Gastrocnemius medialis (tissue), 4 donors: ENCODE results near the gene EEF1G. TPM values are rescaled to one million over a fixed set of nuclear protein-coding genes. Genes with fewer than 3 reads are reported as not detected.
A peak's percentile ranks its signal among the peaks of the same experiment; 100 is the strongest.
"Not testable (repeated sequence)": the region's sequence is repeated elsewhere in the genome, so short reads cannot be mapped to it uniquely, and the experiment has no call there.

Experiments used
- ATAC-seq, 2 donors: fragments of 150-250 bp; one replicate each; pipeline ENCODE4 v1.9.1; 2016
- DNase-seq, 2 donors: peaks; one replicate each; pipeline ENCODE4 v3.0.0-alpha.2; 2019
- H3K27ac ChIP-seq, 4 donors: fragments of 200-600 bp; sonication (generic); 1 replicate in 1 of 4; 2 replicates in 3 of 4; pipeline ENCODE4 v1.5.1; 2016 to 2018; ENCODE audit warnings: mild to moderate bottlenecking in 2 of 4, moderate library complexity in 1 of 4
- H3K27me3 ChIP-seq, 3 donors: fragments of 200-600 bp; sonication (generic) in 2 of 3; 1 replicate in 1 of 3; 2 replicates in 2 of 3; pipeline versions ENCODE4 v1.5.1 to v1.6.0; 2016 to 2019; ENCODE audit warnings: mild to moderate bottlenecking in 1 of 3, moderate library complexity in 1 of 3
- H3K36me3 ChIP-seq, 2 donors: fragments of 200-600 bp; sonication (generic) in 1 of 2; one replicate each; pipeline ENCODE4 v1.5.1; 2017 to 2018
- H3K4me1 ChIP-seq, 2 donors: fragments of 200-600 bp; sonication (generic) in 1 of 2; one replicate each; pipeline ENCODE4 v1.5.1; 2016 to 2017; ENCODE audit warnings: mild to moderate bottlenecking in 2 of 2
- H3K4me3 ChIP-seq, 4 donors: fragments of 200-600 bp; sonication (generic) in 3 of 4; 1 replicate in 1 of 4; 2 replicates in 3 of 4; pipeline ENCODE4 v1.5.1; 2016 to 2019; ENCODE audit warnings: mild to moderate bottlenecking in 2 of 4
- H3K9me3 ChIP-seq, 3 donors: fragments of 200-600 bp; sonication (generic) in 2 of 3; 1 replicate in 1 of 3; 2 replicates in 2 of 3; pipeline ENCODE4 v1.5.1; 2016 to 2019
- POLR2A ChIP-seq, 2 donors: fragments of 450-650 bp; IDR thresholded peaks; one replicate each; pipeline ENCODE4 v1.6.1; 2017; ENCODE audit warnings: antibody characterized with exemption in 2 of 2, mild to moderate bottlenecking in 2 of 2, moderate library complexity in 2 of 2
- in situ Hi-C, 4 donors: fragments of 200-750 bp; cut with MboI; loops; one replicate each; pipeline versions ENCODE4 v1.15.0 to v1.8.0; 2017; ENCODE audit warnings: low sequenced_read_pairs in 4 of 4
- intact Hi-C: fragments of 100-400 bp; cut with DNase I; formaldehyde crosslinking; loops from one replicate; pipeline ENCODE4 v1.15.1; 2023; ENCODE audit warnings: low total_unique reads
- total RNA-seq, 4 donors: library from RNA; depleted of rRNA; stranded (reverse); fragments of >200 nt; gene quantifications; one replicate each; pipeline versions ENCODE4 v1.1.0 to v1.2.3, GENCODE V29; 2016
- TF ChIP-seq, protein P1 (sequence below), 5 experiments: fragments of 450-650 bp in 3 of 5; fragments of 200-600 bp in 2 of 5; sonication (generic) in 2 of 5; IDR thresholded peaks in 4 of 5; conservative IDR thresholded peaks in 1 of 5; 1 replicate in 4 of 5; 2 replicates in 1 of 5; pipeline ENCODE4 v1.5.1; 2016 to 2019; ENCODE audit warnings: antibody characterized with exemption in 5 of 5, mild to moderate bottlenecking in 3 of 5, moderate library complexity in 3 of 5

Gene EEF1G
- total RNA-seq, 4 donors from 2014 or later, result 1,797 to 2,946 (median 1,897) TPM

DNA sequence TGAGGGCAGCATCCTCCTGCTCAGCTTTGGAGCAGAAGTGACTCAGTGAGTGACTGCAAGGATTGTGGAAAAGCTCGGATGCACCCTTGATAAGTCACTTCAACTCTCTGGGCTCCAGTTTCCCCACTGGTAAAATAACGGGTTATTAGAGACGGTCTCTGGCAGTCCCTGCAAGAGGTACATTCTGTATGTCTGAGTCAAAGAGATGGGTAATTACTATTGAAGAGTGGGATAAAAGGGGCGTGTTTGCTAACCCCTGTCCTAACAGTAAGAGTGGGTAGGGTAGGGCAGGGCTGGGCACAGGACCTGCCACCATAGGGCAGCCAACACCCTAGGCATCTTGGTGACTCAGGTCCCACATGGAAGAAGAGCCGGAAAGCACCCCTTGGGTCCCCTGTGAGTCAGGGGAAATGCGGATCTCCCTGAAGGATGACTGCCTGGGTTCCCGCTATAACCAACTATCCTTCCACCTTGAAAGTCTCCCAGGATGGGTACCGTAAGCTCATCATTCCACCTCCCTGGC lies 19.8 kb downstream of the EEF1G start:
- in situ Hi-C loops (loop anchor here in 2 of 4 donors (10.0 kb wide), 3 partner anchors 59 to 159 kb away; no protein-coding TSS in a partner anchor), intact Hi-C loops (no loop called here)
- H3K9me3 ChIP-seq, result no peaks in the 10 kb centered on the region
- H3K27ac ChIP-seq, result peak overlapping the region; percentile 97 to 100 (median 100)
- no peaks in the 10 kb centered on the region for H3K27me3 ChIP-seq
- peaks cover 88 to 89% of the 10 kb centered on the region in 2 donors for H3K4me1 ChIP-seq
- peak overlapping the region; percentile 29 to 41 (median 36) for H3K4me3 ChIP-seq
- peak; percentile 14 to 24 for ATAC-seq
- no peak for TF ChIP-seq POLR2A (IDR thresholded peaks at IDR 0.05)
- TF ChIP-seq, protein P1, sequence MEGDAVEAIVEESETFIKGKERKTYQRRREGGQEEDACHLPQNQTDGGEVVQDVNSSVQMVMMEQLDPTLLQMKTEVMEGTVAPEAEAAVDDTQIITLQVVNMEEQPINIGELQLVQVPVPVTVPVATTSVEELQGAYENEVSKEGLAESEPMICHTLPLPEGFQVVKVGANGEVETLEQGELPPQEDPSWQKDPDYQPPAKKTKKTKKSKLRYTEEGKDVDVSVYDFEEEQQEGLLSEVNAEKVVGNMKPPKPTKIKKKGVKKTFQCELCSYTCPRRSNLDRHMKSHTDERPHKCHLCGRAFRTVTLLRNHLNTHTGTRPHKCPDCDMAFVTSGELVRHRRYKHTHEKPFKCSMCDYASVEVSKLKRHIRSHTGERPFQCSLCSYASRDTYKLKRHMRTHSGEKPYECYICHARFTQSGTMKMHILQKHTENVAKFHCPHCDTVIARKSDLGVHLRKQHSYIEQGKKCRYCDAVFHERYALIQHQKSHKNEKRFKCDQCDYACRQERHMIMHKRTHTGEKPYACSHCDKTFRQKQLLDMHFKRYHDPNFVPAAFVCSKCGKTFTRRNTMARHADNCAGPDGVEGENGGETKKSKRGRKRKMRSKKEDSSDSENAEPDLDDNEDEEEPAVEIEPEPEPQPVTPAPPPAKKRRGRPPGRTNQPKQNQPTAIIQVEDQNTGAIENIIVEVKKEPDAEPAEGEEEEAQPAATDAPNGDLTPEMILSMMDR (IDR thresholded peaks at IDR 0.05 in 4 of 5, conservative IDR thresholded peaks at IDR 0.05 in 1 of 5), result no peak
- H3K36me3 ChIP-seq, result peaks cover 0 to 11% of the 10 kb centered on the region in 2 donors
- DNase-seq, result peak; percentile 68 to 70

DNA sequence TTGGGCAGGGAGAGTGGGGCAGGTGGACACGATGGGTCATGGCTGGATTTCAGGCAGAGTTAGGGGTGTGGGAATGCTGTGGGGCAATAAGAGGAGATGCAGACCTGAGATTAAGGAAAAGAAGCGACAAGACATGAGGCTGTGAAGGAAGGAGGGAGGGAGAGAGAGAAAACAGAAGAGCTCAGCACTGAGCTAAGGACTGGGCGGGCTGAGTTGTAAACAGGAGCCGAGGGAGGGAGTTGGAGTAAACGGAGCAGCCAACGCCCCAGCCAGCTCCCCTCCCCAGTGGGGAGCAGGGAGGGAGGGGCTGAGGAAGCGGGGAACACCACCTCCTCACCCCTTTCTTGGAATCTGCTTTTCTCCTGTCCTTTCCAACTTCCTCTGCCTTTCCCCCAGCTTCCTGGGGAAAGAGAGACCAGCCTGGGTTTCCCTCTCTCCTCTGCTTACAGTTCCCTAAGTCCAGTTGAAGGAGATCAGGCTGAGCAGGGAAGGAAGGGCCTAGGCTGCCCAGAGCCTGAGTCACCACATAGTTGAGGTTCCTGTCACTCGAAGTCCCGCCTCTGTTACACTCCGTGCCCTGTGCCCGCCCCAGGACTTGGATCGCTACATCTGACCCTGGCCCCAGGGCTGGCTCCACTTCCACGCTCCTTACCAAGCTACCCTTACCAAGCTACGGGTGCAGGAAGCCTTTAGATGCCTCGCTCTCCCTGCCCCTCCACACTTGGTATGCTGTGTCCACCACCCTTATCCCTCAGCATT lies 20.4 kb downstream of the EEF1G start:
- ATAC-seq (peak; percentile 71 to 77), DNase-seq (peak; percentile 95 to 96)
- H3K9me3 ChIP-seq, result no peaks in the 10 kb centered on the region
- in situ Hi-C loops, result loop anchor here in 2 of 4 donors (10.0 kb wide), 3 partner anchors 58 to 158 kb away; no protein-coding TSS in a partner anchor
- H3K36me3 ChIP-seq, result peaks cover 0 to 10% of the 10 kb centered on the region in 2 donors
- H3K27me3 ChIP-seq, result no peaks in the 10 kb centered on the region
- peaks cover 90 to 94% of the 10 kb centered on the region in 2 donors for H3K4me1 ChIP-seq
- intact Hi-C loops, result no loop called here
- peak; percentile 43 to 76 for TF ChIP-seq POLR2A (IDR thresholded peaks at IDR 0.05)
- TF ChIP-seq, protein P1 (IDR thresholded peaks at IDR 0.05 in 4 of 5, conservative IDR thresholded peaks at IDR 0.05 in 1 of 5), result no peak
- peak overlapping the region; percentile 97 to 100 (median 100) for H3K27ac ChIP-seq
- H3K4me3 ChIP-seq, result peak overlapping the region; percentile 36 to 55 (median 39)

DNA sequence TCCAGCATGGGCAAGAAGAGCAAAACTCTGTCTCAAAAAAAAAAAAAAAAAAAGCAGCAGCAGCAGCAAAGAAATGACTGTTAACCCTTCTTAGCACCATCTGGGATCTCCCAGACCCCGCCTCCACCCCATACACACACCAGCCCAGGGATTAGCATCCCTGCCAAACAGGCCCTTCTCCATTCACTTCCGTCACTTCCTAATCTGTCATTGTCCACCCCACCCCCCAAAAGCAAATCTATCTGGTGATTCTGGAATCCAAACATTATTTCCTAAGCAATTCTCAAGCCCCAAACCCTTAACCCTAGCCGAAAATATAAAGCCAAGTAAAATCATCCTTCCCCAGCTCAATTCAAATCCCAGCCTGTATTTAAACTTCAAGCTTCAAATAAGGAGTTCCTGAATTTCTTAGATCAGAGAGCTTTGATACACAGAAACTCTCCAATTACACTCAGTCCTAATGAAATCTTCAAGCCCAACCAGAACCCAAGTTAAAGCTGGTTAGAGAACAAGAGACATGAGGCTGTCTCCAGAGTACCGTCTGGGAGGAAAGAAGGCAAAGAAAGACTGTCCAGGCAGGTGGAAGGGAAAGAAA lies 21.1 kb downstream of the EEF1G start:
- Histone ChIP-seq H3K4me3 (peak overlapping the region; percentile 36 to 55 (median 39)), H3K4me1 (peaks cover 96% of the 10 kb centered on the region in 2 donors), H3K9me3 (no peaks in the 10 kb centered on the region), H3K27me3 (no peaks in the 10 kb centered on the region), H3K36me3 (peaks cover 0 to 4% of the 10 kb centered on the region in 2 donors), H3K27ac (peak overlapping the region; percentile 97 to 100 (median 100))
- ATAC-seq (no peak), DNase-seq (no peak)
- intact Hi-C loops (no loop called here), in situ Hi-C loops (loop anchor here in 2 of 4 donors (10.0 kb wide), 3 partner anchors 58 to 158 kb away; no protein-coding TSS in a partner anchor)
- no peak for TF ChIP-seq POLR2A (IDR thresholded peaks at IDR 0.05)
- TF ChIP-seq, protein P1 (IDR thresholded peaks at IDR 0.05 in 4 of 5, conservative IDR thresholded peaks at IDR 0.05 in 1 of 5), result no peak

DNA sequence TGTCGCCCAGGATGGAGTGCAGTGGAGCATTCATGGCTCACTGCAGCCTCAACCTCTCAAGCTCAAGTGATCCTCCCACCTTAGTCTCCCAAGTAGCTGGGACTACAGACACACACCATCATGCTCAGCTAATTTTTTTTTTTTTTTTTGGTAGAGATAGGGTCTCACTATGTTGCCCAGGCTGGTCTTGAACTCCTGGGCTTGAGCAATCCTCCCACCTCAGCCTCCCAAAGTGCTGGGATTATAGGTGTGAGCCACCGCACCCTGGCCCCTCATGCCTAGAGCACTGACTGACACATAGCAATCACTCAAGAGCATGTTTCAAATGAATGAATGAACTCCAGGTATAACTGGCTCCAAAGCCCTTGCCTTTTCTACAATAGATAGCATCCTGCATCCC lies 23.2 kb downstream of the EEF1G start:
- ATAC-seq, H3K4me3 ChIP-seq, intact Hi-C loops, H3K9me3 ChIP-seq, H3K36me3 ChIP-seq, DNase-seq, H3K27me3 ChIP-seq: not testable (repeated sequence)
- in situ Hi-C loops, result loop anchor here in 2 of 4 donors (10.0 kb wide), 3 partner anchors 56 to 156 kb away; no protein-coding TSS in a partner anchor
- H3K27ac ChIP-seq, result peak overlapping the region; percentile 97 to 100 (median 100)
- H3K4me1 ChIP-seq, result peaks cover 75 to 76% of the 10 kb centered on the region in 2 donors
